Cardiac muscle cell (in vitro differentiated cells and primary cell): ENCODE measurements around the gene CSF2. TPM values are rescaled to one million over a fixed set of nuclear protein-coding genes. Genes with fewer than 3 reads are reported as not detected.

Experiments
- DNase-seq, 2 donors: peaks; one replicate each; pipeline versions ENCODE4 v3.0.0 to v3.0.0-alpha.2; 2010 to 2017; ENCODE audit warnings: low read depth in 1 of 2, low spot score in 1 of 2
- H3K27ac ChIP-seq: fragments of 200-600 bp; sonication (generic); 2 replicates; pipeline ENCODE4 v1.5.1; 2016
- H3K27me3 ChIP-seq: fragments of 200-600 bp; sonication (generic); 2 replicates; pipeline ENCODE4 v1.6.0; 2016; ENCODE audit warnings: control low read depth
- H3K36me3 ChIP-seq: fragments of 200-600 bp; sonication (generic); 2 replicates; pipeline ENCODE4 v1.5.1; 2016; ENCODE audit warnings: control low read depth
- H3K4me1 ChIP-seq: fragments of 200-600 bp; sonication (generic); 2 replicates; pipeline ENCODE4 v1.8.1; 2017; ENCODE audit warnings: low read depth, mild to moderate bottlenecking, mixed run types
- H3K4me3 ChIP-seq: fragments of 200-600 bp; sonication (generic); 2 replicates; pipeline ENCODE4 v1.5.1; 2016; ENCODE audit warnings: mild to moderate bottlenecking
- H3K9me3 ChIP-seq: fragments of 200-600 bp; sonication (generic); 2 replicates; pipeline ENCODE4 v1.5.1; 2017; ENCODE audit warnings: low read depth, mild to moderate bottlenecking, control low read depth
- polyA plus RNA-seq: library from polyadenylated mRNA; unstranded; fragments of >200 nt; fragmentation: Nextera tagmentation; extraction: Ambion mirVana; gene quantifications from 2 replicates; pipeline ENCODE4 v1.2.1, GENCODE V29; 2016
- total RNA-seq: library from RNA; depleted of rRNA; stranded (reverse); fragments of >200 nt; gene quantifications from 2 replicates; pipeline ENCODE4 v1.2.3, GENCODE V29; 2016
- TF ChIP-seq, protein P1 (sequence below): IDR thresholded peaks from 2 replicates; pipeline ENCODE4 v1.5.1; 2012; ENCODE audit warnings: low read depth, mild to moderate bottlenecking, low read length

The CSF2 gene
- total and polyA plus RNA-seq, 2 experiments from 2014 or later: not detected

DNA sequence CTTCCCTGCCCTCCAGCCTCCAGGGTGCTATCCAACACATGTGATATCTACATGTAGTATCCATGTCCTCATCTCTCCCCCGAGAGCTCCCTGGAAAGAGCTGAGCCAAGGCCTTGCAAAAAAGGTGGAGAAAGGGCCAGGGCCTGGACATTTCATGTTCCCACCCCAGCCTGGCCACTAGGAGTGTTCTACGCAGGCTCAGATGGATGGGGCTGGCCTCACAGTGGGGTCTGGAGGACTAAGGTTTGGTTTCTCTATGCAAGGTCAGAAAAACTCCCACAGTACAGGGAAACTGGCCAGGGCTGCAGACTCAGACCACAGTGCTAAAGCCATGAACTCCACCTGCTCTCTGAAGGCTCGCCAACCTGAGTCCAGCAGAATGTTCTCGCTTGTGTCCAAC is 1.5 kb upstream of the CSF2 start:
- Histone ChIP-seq H3K36me3 (no peaks in the 10 kb centered on the region), H3K4me3 (no peak overlapping the region), H3K27me3 (no peaks in the 10 kb centered on the region), H3K4me1 (no peaks in the 10 kb centered on the region), H3K27ac (no peak overlapping the region), H3K9me3 (no peaks in the 10 kb centered on the region)
- DNase-seq: no peak
- TF ChIP-seq, protein P1, sequence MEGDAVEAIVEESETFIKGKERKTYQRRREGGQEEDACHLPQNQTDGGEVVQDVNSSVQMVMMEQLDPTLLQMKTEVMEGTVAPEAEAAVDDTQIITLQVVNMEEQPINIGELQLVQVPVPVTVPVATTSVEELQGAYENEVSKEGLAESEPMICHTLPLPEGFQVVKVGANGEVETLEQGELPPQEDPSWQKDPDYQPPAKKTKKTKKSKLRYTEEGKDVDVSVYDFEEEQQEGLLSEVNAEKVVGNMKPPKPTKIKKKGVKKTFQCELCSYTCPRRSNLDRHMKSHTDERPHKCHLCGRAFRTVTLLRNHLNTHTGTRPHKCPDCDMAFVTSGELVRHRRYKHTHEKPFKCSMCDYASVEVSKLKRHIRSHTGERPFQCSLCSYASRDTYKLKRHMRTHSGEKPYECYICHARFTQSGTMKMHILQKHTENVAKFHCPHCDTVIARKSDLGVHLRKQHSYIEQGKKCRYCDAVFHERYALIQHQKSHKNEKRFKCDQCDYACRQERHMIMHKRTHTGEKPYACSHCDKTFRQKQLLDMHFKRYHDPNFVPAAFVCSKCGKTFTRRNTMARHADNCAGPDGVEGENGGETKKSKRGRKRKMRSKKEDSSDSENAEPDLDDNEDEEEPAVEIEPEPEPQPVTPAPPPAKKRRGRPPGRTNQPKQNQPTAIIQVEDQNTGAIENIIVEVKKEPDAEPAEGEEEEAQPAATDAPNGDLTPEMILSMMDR: no peak

DNA sequence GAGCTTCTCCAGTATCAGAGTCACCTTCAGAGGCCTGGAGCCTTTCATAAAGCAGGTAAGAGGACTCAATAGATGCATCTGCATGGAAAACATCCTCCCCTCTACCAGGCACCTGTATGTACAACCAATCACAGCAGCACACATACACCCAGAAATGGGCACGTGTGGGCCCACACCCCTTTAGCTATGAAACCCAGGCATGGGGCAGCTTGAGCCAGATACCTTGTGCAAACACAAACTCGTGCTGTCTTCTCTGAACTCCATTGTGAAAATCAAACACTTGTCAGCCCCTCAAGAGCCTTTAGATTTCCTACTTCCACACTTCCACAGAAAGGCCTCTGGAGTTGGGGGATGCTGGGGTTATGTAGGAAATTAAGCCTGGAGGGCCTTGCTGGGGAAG is 1.1 kb upstream of the CSF2 start:
- DNase-seq: no peak
- no peak overlapping the region for H3K27ac ChIP-seq
- no peaks in the 10 kb centered on the region for H3K4me1 ChIP-seq
- TF ChIP-seq, protein P1: no peak
- no peak overlapping the region for H3K4me3 ChIP-seq
- no peaks in the 10 kb centered on the region for H3K27me3 ChIP-seq
- no peaks in the 10 kb centered on the region for H3K36me3 ChIP-seq
- H3K9me3 ChIP-seq: no peaks in the 10 kb centered on the region

DNA sequence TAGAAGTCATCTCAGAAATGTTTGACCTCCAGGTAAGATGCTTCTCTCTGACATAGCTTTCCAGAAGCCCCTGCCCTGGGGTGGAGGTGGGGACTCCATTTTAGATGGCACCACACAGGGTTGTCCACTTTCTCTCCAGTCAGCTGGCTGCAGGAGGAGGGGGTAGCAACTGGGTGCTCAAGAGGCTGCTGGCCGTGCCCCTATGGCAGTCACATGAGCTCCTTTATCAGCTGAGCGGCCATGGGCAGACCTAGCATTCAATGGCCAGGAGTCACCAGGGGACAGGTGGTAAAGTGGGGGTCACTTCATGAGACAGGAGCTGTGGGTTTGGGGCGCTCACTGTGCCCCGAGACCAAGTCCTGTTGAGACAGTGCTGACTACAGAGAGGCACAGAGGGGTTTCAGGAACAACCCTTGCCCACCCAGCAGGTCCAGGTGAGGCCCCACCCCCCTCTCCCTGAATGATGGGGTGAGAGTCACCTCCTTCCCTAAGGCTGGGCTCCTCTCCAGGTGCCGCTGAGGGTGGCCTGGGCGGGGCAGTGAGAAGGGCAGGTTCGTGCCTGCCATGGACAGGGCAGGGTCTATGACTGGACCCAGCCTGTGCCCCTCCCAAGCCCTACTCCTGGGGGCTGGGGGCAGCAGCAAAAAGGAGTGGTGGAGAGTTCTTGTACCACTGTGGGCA is 642 bp downstream of the CSF2 start:
- H3K36me3 ChIP-seq: no peaks in the 10 kb centered on the region
- H3K27me3 ChIP-seq: no peaks in the 10 kb centered on the region
- H3K4me3 ChIP-seq: no peak overlapping the region
- H3K9me3 ChIP-seq: no peaks in the 10 kb centered on the region
- no peaks in the 10 kb centered on the region for H3K4me1 ChIP-seq
- H3K27ac ChIP-seq: no peak overlapping the region
- DNase-seq: no peak
- TF ChIP-seq, protein P1: no peak

GRCh38 chr5:132074772-132075718 is 1.5 kb downstream of the CSF2 start:
- Histone ChIP-seq H3K27me3 (no peaks in the 10 kb centered on the region), H3K4me1 (no peaks in the 10 kb centered on the region), H3K36me3 (no peaks in the 10 kb centered on the region), H3K9me3 (no peaks in the 10 kb centered on the region), H3K4me3 (no peak overlapping the region), H3K27ac (no peak overlapping the region)
- TF ChIP-seq, protein P1: no peak
- no peak for DNase-seq

DNA sequence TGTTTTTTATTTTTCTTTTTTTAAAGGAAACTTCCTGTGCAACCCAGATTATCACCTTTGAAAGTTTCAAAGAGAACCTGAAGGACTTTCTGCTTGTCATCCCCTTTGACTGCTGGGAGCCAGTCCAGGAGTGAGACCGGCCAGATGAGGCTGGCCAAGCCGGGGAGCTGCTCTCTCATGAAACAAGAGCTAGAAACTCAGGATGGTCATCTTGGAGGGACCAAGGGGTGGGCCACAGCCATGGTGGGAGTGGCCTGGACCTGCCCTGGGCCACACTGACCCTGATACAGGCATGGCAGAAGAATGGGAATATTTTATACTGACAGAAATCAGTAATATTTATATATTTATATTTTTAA is 2.1 kb downstream of the CSF2 start:
- Histone ChIP-seq H3K4me3 (no peak overlapping the region), H3K4me1 (no peaks in the 10 kb centered on the region), H3K27ac (no peak overlapping the region), H3K27me3 (no peaks in the 10 kb centered on the region), H3K9me3 (no peaks in the 10 kb centered on the region), H3K36me3 (no peaks in the 10 kb centered on the region)
- DNase-seq: no peak
- TF ChIP-seq, protein P1: no peak
